Smooth muscle cell (in vitro differentiated cells): ENCODE measurements around the gene TRRAP. TPM values are rescaled to one million over a fixed set of nuclear protein-coding genes. Genes with fewer than 3 reads are reported as not detected.
A peak's percentile ranks its signal among the peaks of the same experiment; 100 is the strongest.

ENCODE experiments used
- DNase-seq: peaks from one replicate; lab custom pipeline; 2025; ENCODE audit not compliant: unreplicated experiment; lab: John Stamatoyannopoulos, UW
- H2AFZ ChIP-seq: fragments of 200-600 bp; sonication (generic); 2 replicates; pipeline ENCODE4 v1.6.0; 2016; ENCODE audit warnings: antibody characterized with exemption, low read depth, mild to moderate bottlenecking
- H3F3A ChIP-seq: fragments of 200-600 bp; sonication (generic); 2 replicates; pipeline ENCODE4 v1.6.0; 2017; ENCODE audit warnings: antibody characterized with exemption, low read depth
- H3K27ac ChIP-seq: fragments of 200-600 bp; sonication (generic); 2 replicates; pipeline ENCODE4 v1.5.1; 2016; ENCODE audit warnings: low read depth, mild to moderate bottlenecking
- H3K27me3 ChIP-seq: fragments of 200-600 bp; sonication (generic); 2 replicates; pipeline ENCODE4 v1.6.1; 2016; ENCODE audit warnings: low read depth, mild to moderate bottlenecking
- H3K36me3 ChIP-seq: fragments of 200-600 bp; sonication (generic); 2 replicates; pipeline ENCODE4 v1.5.1; 2016; ENCODE audit warnings: low read depth
- H3K4me1 ChIP-seq: fragments of 200-600 bp; sonication (generic); 2 replicates; pipeline ENCODE4 v1.5.1; 2016; ENCODE audit warnings: low read depth
- H3K4me2 ChIP-seq: fragments of 200-600 bp; sonication (generic); 2 replicates; pipeline ENCODE4 v1.6.0; 2016; ENCODE audit warnings: mild to moderate bottlenecking
- H3K4me3 ChIP-seq: fragments of 200-600 bp; sonication (generic); 2 replicates; pipeline ENCODE4 v1.5.1; 2016; ENCODE audit warnings: mild to moderate bottlenecking
- H3K79me2 ChIP-seq: fragments of 200-600 bp; sonication (generic); 2 replicates; pipeline ENCODE4 v1.6.0; 2016; ENCODE audit warnings: low read depth, mild to moderate bottlenecking
- H3K9ac ChIP-seq: fragments of 200-600 bp; sonication (generic); 2 replicates; pipeline ENCODE4 v1.6.0; 2016; ENCODE audit warnings: low read depth
- H3K9me3 ChIP-seq: fragments of 200-600 bp; sonication (generic); replicated peaks from 2 replicates; pipeline ENCODE4 v1.5.1; 2016; ENCODE audit warnings: low read depth
- H4K20me1 ChIP-seq: fragments of 200-600 bp; sonication (generic); 2 replicates; pipeline ENCODE4 v1.6.0; 2016; ENCODE audit warnings: low read depth
- WGBS: methylation state at CpG from one replicate; pipeline ENCODE4 v1.1.7; 2016; ENCODE audit warnings: low lambda C conversion rate; 5-methylcytosine and 5-hydroxymethylcytosine counted together
- polyA plus RNA-seq: library from polyadenylated mRNA; unstranded; fragments of >200 nt; fragmentation: Nextera tagmentation; extraction: Ambion mirVana; gene quantifications from 2 replicates; pipeline ENCODE4 v1.2.1, GENCODE V29; 2016
- total RNA-seq: library from RNA; depleted of rRNA; stranded (reverse); fragments of >200 nt; gene quantifications from 2 replicates; pipeline ENCODE4 v1.2.3, GENCODE V29; 2014
- TF ChIP-seq, protein P1 (sequence below): fragments of 200-600 bp; sonication (generic); IDR thresholded peaks from 2 replicates; pipeline ENCODE4 v1.5.1; 2017; ENCODE audit warnings: borderline replicate concordance, mild to moderate bottlenecking, antibody characterized with exemption; ENCODE audit not compliant: insufficient read depth, poor library complexity, severe bottlenecking

Gene TRRAP
- total and polyA plus RNA-seq, 2 experiments from 2014 or later: 3.9 to 24.8 TPM

DNA sequence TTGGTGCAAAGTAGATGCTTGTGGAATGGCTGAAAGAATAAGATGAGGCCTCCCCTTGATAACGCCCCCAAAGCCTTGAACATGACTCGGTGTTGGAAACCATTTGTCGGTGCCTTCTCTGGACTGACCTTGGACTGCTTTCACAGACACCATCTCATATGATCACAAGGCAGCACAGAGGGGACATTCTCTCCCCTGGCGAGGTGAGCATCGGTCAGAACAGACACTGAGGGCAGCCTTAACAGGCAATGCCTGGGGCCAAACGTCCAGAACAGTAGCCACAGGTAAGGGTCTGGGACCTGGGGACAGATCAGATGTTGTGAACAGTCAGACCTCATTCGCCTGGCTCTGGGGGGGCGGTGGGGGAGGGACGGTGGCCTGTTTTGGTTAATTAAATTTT is 2.8 kb upstream of the TRRAP start:
- WGBS: 72% methylated on average over 9 of the region's 9 CpGs
- no peaks in the 10 kb centered on the region for H3F3A ChIP-seq
- peaks cover 7% of the 10 kb centered on the region for H3K27me3 ChIP-seq
- no peak overlapping the region for H3K4me2 ChIP-seq
- no peak overlapping the region for H2AFZ ChIP-seq
- TF ChIP-seq, protein P1, sequence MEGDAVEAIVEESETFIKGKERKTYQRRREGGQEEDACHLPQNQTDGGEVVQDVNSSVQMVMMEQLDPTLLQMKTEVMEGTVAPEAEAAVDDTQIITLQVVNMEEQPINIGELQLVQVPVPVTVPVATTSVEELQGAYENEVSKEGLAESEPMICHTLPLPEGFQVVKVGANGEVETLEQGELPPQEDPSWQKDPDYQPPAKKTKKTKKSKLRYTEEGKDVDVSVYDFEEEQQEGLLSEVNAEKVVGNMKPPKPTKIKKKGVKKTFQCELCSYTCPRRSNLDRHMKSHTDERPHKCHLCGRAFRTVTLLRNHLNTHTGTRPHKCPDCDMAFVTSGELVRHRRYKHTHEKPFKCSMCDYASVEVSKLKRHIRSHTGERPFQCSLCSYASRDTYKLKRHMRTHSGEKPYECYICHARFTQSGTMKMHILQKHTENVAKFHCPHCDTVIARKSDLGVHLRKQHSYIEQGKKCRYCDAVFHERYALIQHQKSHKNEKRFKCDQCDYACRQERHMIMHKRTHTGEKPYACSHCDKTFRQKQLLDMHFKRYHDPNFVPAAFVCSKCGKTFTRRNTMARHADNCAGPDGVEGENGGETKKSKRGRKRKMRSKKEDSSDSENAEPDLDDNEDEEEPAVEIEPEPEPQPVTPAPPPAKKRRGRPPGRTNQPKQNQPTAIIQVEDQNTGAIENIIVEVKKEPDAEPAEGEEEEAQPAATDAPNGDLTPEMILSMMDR: no peak
- DNase-seq: no peak
- peaks cover 20% of the 10 kb centered on the region for H3K79me2 ChIP-seq
- H3K36me3 ChIP-seq: no peaks in the 10 kb centered on the region
- H3K9ac ChIP-seq: no peak overlapping the region
- no peak overlapping the region for H3K4me3 ChIP-seq
- peaks cover 9% of the 10 kb centered on the region for H3K4me1 ChIP-seq
- H3K27ac ChIP-seq: no peak overlapping the region
- H3K9me3 ChIP-seq: no peaks in the 10 kb centered on the region
- H4K20me1 ChIP-seq: peaks cover 13% of the 10 kb centered on the region

DNA sequence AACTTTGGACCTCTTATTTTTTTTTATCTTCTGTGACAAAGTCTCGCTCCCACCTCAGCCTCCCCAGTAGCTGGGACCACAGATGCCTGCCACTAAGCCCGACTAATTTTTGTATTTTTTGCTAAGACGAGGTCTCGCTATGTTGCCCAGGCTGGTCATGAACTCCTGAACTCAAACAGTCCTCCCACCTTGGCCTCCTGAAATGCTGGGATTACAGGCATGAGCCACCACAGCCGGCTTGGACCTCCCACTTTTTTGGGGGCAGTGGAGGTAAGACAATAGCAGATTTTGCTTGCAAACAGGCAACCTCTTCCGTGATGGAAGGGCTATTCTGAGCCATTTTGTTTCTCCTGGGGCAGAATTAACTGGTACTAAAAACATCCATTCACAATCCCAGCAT is 1.2 kb upstream of the TRRAP start:
- H3K4me1 ChIP-seq: peaks cover 6% of the 10 kb centered on the region
- WGBS: 90% methylated on average over 6 of the region's 6 CpGs
- no peak overlapping the region for H2AFZ ChIP-seq
- peaks cover 33% of the 10 kb centered on the region for H3K79me2 ChIP-seq
- no peaks in the 10 kb centered on the region for H3K27me3 ChIP-seq
- peaks cover 5% of the 10 kb centered on the region for H3K36me3 ChIP-seq
- no peak overlapping the region for H3K27ac ChIP-seq
- TF ChIP-seq, protein P1: no peak
- no peak overlapping the region for H3K4me2 ChIP-seq
- H3K4me3 ChIP-seq: no peak overlapping the region
- no peaks in the 10 kb centered on the region for H3F3A ChIP-seq
- no peak for DNase-seq
- no peaks in the 10 kb centered on the region for H3K9me3 ChIP-seq
- no peak overlapping the region for H3K9ac ChIP-seq
- peaks cover 19% of the 10 kb centered on the region for H4K20me1 ChIP-seq

DNA sequence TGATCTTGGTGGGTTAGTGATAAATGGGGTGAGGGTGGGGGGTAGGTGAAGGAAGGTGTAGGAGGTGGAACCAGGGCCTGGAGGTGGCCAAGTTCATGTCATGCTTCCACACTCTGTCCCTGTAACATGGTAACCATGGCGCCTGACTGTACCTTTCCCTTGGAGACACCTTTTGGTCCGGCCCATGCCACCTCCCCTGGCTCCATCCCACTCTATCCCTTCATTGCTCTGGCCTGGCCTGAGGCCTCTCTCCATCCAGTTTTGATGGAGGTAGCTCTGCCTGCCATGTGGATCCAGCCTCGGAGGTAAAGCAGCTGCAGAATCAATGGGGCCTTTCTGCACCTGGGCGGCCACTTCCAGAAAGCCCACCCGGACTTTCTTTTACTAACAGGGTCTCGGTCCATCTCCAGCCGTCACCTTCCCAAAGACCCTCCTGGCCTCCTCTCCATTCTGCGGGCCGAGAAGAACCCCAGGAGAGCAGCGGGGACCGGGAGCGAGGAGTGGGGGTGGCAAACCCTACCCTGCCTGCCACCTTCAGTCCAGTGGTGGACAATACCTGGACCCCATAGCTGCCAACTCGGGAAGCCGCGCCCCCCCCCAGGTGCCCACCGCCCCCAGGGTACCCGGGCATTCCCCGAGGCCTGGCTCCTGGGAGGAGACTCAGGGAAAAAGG is 504 bp upstream of the TRRAP start:
- no peak overlapping the region for H3K27ac ChIP-seq

More for the DNA sequence above, 504 bp upstream of the TRRAP start:
- H3K4me3 ChIP-seq: peak overlapping the region; percentile 100
- H4K20me1 ChIP-seq: peaks cover 19% of the 10 kb centered on the region
- peak overlapping the region; percentile 91 for H2AFZ ChIP-seq
- peak overlapping the region; percentile 99 for H3K4me2 ChIP-seq
- WGBS: 45% methylated on average over 13 of the region's 18 CpGs
- TF ChIP-seq, protein P1: no peak
- peak overlapping the region; percentile 98 for H3K9ac ChIP-seq
- H3K4me1 ChIP-seq: peaks cover 6% of the 10 kb centered on the region
- no peak for DNase-seq
- peaks cover 8% of the 10 kb centered on the region for H3K36me3 ChIP-seq
- no peaks in the 10 kb centered on the region for H3F3A ChIP-seq
- H3K79me2 ChIP-seq: peaks cover 38% of the 10 kb centered on the region
- no peaks in the 10 kb centered on the region for H3K27me3 ChIP-seq
- H3K9me3 ChIP-seq: no peaks in the 10 kb centered on the region
